GM19328 (cell line): Measurements from ENCODE around the gene CDH20.

ENCODE experiments used
- ATAC-seq: cut with Tn5 transposase; IDR thresholded peaks from one replicate; pipeline ENCODE4 v1.9.1; 2021; ENCODE audit warnings: mild to moderate bottlenecking, moderate library complexity; ENCODE audit not compliant: unreplicated experiment

CDH20 gene

DNA sequence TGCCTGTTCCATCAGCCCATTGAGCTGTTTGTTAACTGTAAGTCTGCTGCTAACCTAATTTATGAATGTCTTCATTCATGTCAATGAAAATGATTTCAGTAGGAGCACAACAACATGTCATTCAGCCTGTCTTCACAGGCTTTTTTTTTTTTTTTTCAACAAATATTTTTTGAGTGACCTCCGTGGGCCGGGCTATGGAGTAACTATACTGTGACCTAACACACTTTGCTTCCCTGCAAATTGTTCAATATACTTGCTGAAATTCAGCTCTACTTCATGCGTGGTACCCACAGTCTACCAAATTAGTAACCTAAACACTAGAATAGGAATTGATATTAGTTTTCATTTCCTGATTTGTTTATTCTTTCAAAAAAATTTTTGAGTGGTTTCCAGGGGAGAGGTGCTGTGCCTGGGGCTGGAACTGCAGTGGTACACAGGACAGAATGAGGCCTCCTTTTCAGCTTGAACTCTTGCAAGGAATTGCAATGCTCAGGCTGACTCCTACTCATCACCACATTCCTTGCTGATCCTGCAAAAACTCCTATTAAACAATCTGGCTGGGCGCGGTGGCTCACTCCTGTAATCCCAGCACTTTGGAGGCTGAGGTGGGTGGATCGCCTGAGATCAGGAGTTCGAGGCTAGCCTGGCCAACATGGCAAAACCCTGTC, 87.1 kb downstream of the CDH20 start:
- ATAC-seq, result no peak

DNA sequence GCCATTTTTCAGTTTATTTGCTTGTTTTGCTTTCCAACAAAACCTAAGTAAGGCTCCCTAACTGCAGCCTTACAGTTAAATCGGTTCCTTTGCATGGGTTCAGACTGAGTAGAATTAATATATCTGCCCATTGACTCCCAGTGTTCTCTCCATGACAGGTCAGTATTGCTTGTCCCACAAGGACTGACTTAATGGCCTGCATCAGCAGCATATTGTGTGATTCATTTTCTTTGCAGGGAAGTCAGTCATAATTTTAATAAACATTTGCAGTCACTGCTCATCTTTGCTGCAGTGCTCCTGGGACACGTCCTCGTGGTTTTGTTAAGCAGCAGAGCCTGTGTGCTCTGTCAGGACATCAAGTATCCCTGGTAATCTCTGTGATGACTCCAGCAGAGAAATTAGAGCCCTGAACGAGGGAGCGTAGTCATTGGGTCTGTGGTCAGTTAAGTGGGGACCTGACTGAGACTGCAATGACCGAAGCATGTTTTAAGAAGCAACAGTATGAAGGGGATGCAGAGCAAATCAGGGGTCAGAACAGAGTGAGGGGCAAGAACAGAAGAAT, 93.3 kb downstream of the CDH20 start:
- ATAC-seq, result no peak

DNA sequence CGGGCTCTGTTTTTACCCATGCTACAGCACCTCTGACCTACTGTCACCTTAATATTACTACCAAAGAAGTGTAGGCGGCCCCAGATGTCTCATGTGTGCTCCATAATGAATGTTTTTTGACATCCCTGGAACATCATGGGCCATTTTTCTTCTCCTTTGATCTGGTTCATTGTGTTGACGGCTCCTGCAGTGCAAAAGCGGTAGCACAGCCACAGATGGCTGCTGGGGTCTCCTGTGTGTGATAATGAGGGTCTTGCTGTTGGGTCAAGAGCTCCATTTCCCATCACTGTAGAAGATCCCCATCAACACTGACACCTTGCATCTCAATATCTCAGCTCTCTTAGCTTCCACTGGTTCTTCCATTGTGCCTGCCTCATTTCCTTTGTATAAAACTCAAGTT, 95.0 kb downstream of the CDH20 start:
- ATAC-seq, result no peak

DNA sequence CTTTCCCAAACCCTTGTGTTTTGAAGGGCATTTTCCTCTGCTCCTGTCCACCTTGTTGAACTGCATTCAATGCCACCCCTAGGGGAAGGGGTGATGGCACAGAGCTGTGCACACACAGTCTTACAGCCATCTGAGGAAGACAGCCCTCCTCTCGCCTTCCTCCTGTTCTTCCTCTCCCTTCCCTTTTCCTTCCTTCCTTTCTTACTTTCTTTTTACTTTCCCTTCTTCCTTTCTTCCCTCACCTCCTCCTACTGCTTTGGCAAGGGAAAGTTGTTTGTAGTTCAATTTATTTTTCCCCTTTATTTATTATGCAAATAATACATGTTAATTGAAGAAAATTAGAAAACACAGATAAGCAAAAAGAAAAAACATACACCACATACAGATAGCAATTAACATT, 99.4 kb downstream of the CDH20 start:
- ATAC-seq, result no peak

DNA sequence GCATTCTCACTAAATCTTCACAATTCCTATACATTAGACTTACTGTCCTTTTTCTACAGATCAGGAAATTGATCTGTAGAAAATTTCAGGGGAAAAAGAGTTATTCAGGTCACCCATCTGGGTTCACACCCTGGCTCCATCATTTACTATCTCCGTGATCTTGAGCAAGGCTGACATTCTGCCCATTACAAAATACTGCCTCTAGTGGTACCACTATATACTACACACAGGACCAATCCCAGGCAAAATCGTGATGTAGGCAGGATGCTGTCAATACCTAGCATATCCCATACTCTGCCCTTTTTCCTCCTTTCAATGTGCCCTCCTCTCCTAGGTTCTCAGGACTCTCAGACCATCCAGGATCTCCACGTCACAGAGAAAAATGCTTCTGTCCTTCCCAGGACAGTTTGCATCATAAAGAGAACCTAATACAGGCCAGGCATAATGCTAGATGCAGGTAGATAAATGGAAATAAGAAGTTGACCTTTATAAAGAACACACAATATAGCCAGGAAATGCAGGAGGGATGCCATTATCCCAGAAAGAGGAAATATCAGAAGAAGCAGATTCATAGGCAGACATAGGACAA, 101.9 kb downstream of the CDH20 start:
- ATAC-seq, result peak; percentile 84

DNA sequence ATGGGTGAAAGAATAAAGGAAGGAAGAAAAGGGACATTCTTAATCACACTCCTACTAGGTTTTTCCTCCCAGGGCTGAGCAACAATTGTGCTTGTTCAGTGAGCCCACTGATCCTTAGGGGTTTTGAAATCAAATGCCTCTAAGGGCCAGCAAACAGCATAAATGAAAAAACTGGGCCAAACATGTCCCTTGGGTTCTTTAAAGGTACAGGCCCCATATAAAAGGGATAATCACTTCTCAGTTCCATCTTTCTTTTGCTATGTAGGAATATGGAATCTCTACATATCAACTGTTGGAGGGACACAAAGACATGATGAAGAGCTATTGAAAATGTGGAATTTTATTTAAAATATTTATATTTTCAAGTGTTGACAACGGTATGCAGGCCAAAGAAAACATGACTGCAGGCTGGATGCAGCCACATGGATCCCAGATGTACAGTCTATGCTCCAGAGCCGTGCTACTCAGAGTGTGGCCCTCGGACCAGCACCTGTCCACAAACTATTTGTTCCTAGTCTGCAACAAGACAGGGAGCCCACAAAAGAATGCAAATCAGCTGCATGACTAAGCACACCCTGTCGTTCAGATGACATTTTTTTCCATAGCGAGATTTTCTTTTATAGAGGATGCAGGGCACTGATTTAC, 110.0 kb downstream of the CDH20 start:
- ATAC-seq, result no peak

DNA sequence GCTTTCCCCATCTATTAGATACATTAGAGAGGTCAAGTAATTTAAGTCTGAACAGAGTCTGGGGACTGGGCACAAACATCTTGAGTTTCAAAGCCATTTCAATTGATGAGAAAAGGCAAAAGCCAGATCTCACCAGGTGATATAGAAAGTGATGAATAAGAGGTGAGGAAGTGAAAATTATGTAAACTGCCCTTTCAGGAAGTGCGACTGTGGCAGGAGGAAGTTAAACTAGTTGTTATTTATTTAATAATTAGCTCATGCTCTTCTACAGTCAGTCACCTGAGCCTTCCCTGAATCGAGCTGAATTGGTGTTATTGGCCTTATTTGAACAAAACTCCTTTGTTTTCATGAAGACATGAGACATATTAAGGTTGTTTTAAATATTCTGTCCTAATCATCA, 115.1 kb downstream of the CDH20 start:
- no peak for ATAC-seq

DNA sequence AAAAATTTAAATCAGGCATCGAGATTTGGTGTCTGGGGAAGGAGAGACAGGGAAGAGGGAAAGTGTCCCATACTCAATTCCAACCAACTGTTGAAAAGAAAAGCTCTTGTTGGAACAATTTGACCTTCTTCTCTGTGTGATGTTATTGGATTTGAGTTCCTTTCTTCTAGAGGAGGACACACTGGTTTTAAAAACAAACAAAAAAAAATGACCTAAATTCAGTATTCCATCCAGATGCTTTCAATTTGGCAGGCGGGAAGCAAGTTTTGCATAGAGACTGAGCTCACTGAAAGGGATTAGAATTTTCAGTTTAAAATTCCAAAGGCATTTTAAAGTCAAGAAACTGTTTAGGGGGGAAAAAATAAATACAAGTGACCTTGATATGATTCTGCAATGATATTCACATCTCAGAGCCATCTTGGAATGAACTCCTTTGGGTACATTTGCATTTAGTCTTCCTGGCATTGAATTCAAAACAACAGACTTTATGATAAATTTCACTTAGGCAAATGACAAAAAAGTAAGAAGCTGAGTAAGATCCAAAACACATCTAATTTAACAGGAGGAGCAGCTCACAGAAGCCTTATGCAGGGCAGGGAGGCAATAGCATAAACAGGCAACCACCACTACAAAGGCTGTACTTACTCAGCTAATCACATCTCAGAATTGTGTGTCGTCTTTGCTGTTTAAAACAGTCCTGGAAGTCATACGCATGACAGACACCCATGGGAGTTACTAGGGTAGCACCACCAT, 126.8 kb downstream of the CDH20 start:
- ATAC-seq, result no peak

DNA sequence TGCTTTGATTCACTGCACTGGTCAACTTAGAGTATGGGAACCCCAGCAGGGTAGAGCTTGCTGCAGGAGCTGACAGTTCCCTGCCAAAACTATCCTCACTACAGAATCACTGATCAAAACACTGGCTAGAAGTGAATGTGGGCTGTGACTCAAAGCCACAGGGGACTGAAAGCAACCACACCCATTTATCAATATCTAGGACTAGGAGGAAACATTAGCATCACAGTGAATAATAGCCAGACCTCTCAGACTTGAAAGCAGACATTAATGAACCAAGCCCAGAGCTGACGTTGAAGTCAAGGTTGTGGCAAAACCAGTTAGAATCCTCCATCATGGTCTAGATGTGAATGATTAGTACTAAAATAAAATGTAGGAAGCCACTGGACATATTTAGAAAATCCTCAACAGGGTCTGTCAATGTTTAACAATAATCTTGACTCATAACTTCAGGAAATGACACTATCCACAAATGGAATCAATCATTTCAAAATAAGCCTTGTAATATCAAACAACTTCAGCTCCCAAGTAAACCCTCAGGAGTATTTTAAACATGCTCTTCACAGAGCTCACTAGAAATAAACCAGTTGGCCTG, 131.4 kb downstream of the CDH20 start:
- no peak for ATAC-seq

DNA sequence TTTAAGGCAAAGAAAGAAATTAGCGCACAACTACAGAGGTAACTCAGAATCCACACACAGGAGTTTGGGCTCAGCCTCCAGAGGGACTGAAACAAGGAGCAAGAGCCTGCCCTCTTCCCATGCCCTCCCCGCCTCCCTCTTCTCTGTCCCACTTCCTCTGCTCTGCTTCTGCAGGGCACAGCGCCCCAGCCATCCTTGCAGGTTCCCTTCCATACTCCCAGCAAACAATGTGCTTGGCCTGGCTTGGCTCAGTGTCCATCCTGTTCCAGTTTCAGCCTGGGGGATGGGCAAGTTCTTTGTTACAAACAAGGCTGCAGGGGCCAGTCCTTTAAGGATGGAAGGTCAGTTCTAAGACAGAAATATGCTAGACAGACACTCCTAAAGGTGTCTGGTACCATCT, 133.5 kb downstream of the CDH20 start:
- ATAC-seq, result no peak

DNA sequence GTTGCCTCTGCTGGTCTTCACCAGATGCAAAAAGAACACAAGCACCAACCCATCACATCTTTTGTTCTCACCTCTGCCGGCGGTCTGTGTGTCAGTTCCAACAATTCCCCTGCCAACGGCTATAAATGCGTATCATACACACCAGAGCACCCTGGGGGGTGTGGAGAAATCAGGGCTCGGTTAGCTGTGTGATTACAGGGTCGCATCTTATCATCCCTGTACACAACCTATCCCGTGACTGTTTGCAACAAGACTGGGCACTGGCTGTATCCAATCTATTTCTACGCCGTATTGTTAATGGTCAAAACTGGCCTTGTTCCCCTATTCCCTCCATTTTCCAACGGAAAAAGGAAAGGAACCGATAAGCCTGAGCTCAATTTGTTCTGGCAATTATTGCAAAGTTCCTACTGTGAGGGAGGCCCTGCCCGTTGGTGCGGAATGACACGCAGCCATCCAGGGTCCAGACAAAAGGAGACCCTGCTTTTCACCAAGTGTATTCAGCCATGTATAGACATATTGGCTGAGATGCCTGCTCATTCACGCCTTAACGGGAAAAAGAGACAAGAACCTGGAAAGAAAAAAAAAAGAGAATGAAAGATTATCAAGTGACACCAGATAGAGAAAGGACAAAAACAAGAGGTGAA, 136.9 kb downstream of the CDH20 start:
- no peak for ATAC-seq

DNA sequence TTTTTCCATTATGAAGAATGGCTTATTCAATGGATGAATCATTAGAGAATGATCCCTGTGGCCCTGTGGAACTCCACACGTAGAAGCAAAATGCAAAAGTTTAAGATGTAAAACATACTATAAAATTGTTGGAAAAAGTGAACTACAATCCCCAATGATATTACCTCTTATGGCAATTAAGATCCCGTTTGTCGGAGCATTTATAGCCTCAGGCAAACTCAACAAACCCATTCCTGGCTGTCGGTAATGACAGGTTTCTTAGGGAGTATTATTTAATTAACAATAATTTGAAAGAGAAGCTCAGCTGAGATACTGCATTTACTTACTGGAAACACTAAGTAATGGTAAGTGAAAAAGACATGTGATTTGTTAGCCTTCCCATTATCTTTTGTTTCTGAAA, 138.3 kb downstream of the CDH20 start:
- no peak for ATAC-seq

DNA sequence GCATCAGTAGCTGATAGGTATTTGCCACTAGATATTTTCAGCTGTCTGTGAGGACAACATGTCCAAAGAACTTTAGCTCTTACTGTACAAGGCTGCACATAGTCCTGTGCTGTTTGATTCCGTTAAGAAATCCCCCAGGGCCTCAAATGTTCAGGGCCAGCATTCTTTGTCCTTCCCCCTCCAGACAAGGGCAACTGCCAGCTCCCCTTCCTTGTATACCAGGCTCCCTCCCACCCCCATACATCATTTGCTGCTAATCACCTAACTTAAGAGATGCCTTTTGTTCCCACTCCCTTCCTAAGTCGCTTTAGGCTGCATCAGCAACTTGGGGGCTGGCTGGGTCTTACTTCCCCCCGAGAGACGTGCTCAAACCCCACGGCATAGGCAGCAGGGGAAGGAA, 138.7 kb downstream of the CDH20 start:
- ATAC-seq, result no peak

DNA sequence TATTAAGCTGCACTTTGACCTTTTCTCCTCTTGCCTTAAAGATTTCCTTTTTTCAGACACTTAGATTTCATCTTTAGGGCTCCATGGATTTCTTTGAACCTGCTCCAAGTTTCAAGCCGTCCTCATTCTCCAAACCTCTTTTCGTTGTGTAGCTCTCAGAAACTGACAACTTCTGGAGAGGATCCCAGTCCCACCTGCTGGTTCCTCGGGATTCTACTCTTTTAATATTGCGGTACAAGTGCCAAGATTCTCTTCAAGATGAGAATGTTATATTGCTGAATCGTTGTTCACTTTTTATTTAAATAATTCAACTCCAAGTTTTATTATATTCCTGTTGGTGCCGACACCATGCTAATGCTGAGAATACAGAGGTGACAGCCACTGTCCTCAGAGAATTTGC, 141.1 kb downstream of the CDH20 start:
- ATAC-seq, result no peak

DNA sequence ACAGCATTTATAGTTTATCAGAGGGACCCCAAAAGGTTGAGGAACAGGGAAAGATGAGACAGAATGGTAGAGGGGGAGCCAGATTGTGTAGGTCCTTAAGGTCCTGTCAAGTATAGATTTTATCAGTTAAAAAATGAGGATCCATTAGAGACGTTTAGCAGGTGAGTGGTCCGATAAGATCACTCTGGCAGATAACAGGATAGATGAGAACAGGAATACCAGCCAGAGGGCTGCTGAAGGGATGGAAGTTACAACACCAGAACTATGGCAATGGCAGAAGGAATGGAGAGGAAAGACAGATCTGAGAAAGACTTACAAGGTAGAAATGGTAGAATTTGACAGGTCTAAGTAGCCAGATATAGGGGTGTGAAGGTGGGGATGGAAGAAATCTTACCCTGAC, 141.7 kb downstream of the CDH20 start:
- ATAC-seq, result no peak

DNA sequence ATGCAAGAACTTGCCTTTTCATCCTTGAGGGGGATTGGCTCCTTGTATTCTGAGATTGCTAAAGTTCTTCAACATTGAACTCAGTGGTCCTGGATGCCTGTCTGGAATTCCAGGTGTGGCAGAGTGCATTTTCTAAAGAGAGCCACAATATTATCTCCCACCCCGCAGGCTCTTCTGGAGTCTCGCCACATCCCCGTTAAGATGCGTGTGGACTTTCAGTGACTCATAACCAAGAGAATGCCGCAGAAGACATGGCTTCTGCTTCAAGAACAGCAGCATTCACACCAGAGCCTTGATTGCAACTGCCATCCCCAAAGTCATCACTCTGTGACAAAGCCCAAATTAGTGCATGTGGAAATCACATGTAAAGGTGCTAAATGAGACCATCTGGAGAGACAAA, 142.7 kb downstream of the CDH20 start:
- ATAC-seq, result no peak

DNA sequence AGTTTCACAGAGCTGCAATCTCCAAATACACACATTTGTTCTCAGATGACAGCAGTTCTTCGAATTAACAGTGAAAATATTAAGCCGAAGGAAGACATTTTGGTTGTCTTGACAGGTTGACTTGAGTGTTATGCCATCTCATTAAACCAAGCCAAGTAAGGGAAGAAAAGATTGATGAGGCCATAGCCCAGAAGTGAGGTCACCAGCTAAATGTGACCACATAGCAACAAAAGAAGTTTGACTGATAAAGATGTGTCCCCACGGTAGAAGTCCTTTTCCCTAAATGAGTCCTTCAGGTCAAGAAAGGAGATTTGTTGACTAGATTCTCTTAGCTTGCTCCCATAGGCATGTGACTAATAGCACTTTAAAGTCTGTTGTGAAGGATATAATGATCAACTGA, 156.1 kb downstream of the CDH20 start:
- ATAC-seq, result no peak

DNA sequence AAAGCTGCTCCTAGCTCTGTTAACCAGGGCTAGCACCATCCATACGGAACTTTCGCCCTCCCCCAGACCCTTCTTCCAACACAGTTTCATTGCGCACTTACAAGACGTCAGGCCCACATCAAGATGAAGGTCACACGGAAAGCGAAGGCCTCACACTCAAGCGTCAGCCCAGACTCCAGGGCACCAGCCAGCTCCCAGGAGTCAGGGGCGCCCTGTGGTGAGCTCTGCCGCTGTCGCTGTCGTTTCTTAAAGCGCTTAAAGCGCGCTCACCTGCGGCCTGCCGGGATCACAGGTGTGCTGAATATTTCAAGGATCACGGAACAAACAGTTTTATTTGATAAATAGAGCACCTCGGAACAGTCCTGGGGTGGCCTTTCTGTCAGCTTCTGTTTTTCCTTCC, 163.1 kb downstream of the CDH20 start:
- ATAC-seq, result no peak

DNA sequence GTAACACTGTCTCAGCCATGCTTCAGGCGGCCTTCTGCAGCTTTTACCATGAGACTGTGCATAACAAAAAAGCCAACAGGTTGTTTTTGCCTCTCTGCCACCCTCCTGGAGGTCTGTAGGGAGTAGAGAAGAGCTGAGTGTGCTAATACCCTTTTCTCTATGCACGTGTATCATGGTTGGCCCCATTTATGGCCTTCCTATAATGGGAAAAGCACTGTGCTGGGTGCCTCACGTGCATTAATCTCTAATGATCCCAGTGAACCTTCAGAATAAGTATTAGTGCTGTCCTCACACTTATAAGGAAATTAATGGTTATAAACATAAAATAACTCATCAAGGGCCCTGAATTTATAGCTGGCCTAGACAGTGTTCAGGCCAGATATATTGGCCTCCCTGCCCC, 164.2 kb downstream of the CDH20 start:
- ATAC-seq, result no peak

DNA sequence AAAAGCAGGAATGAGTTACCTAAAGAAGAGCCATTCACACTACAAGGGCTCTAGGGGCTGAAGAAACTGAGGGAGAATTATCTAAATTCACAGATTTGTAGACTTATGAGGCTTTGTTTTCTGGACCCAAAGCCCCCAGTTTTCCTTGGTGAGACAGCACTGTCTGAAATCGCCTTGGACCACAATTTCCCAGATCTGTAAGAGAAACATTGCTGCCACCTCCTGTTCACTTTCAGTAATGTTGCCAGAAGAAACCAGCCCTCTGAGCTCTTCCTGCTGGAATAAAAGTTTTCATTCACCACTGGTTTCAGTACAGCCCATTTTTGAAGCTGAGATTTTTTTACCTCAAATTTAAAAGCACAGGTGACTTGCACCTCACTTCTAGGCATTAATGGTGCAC, 169.2 kb downstream of the CDH20 start:
- ATAC-seq, result no peak

DNA sequence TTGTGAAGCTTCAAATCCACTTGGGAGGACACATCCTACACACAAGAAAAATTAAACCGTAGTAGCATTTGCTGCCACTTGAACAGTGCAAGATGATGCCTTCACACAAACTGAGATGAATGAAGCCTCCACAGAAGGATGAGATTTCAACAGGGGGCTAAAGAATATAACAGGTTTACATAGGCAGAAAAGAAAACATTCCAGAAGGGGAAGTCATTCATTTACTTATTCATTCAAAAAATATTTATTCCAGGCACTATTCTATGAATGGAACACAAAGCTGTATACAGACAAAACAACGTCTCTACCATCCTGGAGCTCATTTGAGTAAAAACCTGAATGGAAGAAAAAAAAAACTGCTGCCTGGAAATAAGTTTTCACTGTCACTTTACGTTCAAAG, 170.5 kb downstream of the CDH20 start:
- ATAC-seq, result no peak
